Suprapubic skin (tissue), 4 donors: ENCODE data around the gene DDX39A.

ENCODE experiments used
- CTCF ChIP-seq, 2 donors: fragments of 200-600 bp in 1 of 2; fragments of 450-650 bp in 1 of 2; sonication (generic) in 1 of 2; IDR thresholded peaks; one replicate each; pipeline ENCODE4 v1.5.1; 2016 to 2019; ENCODE audit warnings: antibody characterized with exemption in 2 of 2, mild to moderate bottlenecking in 1 of 2, moderate library complexity in 1 of 2
- POLR2A ChIP-seq, 2 donors: fragments of 450-650 bp; IDR thresholded peaks; one replicate each; pipeline ENCODE4 v1.6.1; 2017; ENCODE audit warnings: antibody characterized with exemption in 2 of 2, mild to moderate bottlenecking in 2 of 2, moderate library complexity in 2 of 2
- POLR2AphosphoS5 ChIP-seq, 3 donors: sonication (generic); formaldehyde crosslinking; IDR thresholded peaks; one replicate each; pipeline ENCODE4 v1.6.1; 2017; ENCODE audit warnings: antibody characterized with exemption in 3 of 3

- TF ChIP-seq CTCF (IDR thresholded peaks at IDR 0.05) (no peak), POLR2A (IDR thresholded peaks at IDR 0.05) (no peak), POLR2AphosphoS5 (IDR thresholded peaks at IDR 0.05) (no peak)
Measured at GRCh38 chr19:14463747-14464146, 44.6 kb upstream of the DDX39A start.
